Cardiac atrium fibroblast (primary cell): ENCODE measurements around the gene OLFML2B. TPM values are rescaled to one million over a fixed set of nuclear protein-coding genes. Genes with fewer than 3 reads are reported as not detected.

ENCODE experiments used
- total RNA-seq: library from RNA; depleted of rRNA; stranded (reverse); fragments of >200 nt; gene quantifications from 2 replicates; pipeline ENCODE4 v1.2.3, GENCODE V29; 2015

OLFML2B gene
- 2.1 and 4.9 TPM in 2 replicates for total RNA-seq

DNA sequence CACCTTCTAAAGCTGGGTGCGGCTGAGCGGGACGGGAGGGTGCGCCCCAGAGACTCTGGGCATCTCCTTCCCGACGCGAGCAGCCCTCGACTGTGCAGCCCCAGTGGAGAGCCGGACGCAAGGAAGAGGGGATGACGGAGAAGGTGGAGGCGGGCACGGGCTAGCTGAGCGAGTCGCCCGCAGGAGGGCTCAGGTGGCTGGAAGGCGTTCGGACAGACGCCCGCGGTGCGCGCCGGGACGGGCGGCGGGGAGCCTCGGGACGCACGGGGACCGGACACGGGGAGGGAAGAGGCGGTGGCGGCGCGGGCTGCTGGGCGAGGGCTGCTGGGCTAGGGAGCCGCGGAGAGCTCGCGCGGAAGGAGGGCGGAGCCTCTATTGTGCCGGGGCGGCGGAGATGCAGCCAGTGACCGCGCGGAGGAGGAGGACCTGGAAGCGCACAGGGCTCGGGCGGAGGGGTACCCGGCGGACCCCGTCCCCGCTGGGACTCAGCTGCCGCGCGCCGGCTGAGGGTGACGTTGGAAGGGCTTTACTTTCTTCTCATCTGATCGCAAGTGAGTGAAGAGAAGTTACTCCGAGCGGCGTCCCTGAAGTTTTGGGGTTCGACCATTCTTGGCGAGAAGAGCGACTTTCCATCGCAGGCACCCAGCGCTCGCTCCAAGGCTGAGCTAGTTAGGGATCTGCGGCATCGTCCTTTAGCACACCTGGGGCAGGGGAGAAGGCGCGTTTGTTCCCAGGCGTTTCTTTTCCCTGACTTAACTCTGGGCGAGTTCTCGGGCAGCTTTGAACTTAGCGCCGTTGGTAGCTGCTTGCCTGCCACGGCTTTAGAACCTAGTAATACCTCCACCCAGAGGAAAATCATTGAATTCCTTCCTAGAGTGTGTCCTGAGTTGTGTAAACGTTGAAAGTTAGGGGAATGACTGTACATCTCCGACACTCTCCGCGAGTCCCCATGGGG is at the start of gene OLFML2B:
OLFML2B (minus strand) TSS at position 323 of the 955 bp plus-strand sequence. CDS start 439 bp downstream, outside the sequence.

DNA sequence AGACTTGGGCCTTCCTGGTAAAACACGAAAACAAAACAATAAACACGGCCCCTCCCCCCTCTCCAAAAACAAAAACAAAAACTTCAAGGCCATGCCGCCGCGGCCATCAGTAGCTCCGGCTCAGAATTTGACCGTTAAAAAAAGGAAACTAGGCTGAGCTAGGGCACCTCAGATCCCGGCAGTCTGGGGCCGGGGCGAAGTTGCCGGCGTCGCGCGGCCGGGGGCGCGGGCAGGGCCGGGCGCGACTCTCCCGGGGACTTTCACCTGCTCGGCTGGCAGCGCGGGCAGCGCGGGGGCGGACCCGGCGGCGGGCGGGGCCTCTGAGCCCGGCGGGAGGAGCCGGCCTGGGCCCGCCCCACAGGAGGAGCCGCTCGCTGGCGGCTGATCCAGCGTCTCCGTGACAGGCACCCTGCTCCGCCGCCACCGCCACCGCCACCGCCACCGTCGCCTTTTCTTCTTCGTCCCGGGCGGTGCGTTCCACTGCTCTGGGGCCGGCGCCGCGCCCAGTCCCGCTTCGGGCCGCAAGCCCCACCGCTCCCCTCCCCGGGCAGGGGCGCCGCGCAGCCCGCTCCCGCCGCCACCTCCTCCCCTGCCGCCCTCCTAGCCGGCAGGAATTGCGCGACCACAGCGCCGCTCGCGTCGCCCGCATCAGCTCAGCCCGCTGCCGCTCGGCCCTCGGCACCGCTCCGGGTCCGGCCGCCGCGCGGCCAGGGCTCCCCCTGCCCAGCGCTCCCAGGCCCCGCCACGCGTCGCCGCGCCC is 45.8 kb upstream of the OLFML2B start, which contains the start of gene NOS1AP:
NOS1AP (plus strand) TSS at position 358 of the 760 bp plus-strand sequence. CDS start 487 bp downstream, outside the sequence.

Other genes starting within 250 kb of the OLFML2B start
- not detected in 2 replicates for gene NOS1AP, start 45.8 kb upstream of the OLFML2B start, total RNA-seq